IMR-90 (cell line): ENCODE measurements around the gene IL2RA. TPM values are rescaled to one million over a fixed set of nuclear protein-coding genes. Genes with fewer than 3 reads are reported as not detected.

Experiments
- ATAC-seq: fragments of 200-7000 bp; cut with Tn5 transposase; 2 replicates; pipeline ENCODE4 v1.9.1; 2020; ENCODE audit warnings: low read depth, mild to moderate bottlenecking, moderate library complexity
- BruUV-seq: library from RNA; stranded (reverse); fragments of 400-500 nt; replicated peaks from 2 replicates; lab custom pipeline; 2021; lab: Mats Ljungman, UMichigan
- CTCF ChIA-PET: fragments of 300-600 bp; formaldehyde crosslinking; extraction: SDS; loops from one replicate; lab custom pipeline; 2021; ENCODE audit warnings: antibody characterized with exemption; lab: Yijun Ruan, JAX
- POLR2A ChIA-PET: fragments of 300-600 bp; sonication (Branson Sonifier 250); formaldehyde crosslinking; loops from one replicate; lab custom pipeline; 2022; ENCODE audit warnings: antibody characterized with exemption; ENCODE audit not compliant: unreplicated experiment; lab: Charles Lee
- DNase-seq: peaks from one replicate; pipeline ENCODE4 v3.0.0; 2013
- H2AFZ ChIP-seq: replicated peaks from 2 replicates; pipeline ENCODE3; 2013; ENCODE audit warnings: low read length, mild to moderate bottlenecking; ENCODE audit not compliant: poor library complexity
- H2AK5ac ChIP-seq: 2 replicates; pipeline ENCODE4 v1.6.1; 2013; ENCODE audit warnings: low read depth, low read length, inconsistent platforms
- H2AK9ac ChIP-seq: replicated peaks from 2 replicates; pipeline ENCODE3; 2013; ENCODE audit warnings: mild to moderate bottlenecking, low read depth, low read length, moderate library complexity; ENCODE audit not compliant: poor library complexity
- H2BK120ac ChIP-seq: 2 replicates; pipeline ENCODE4 v1.6.1; 2013; ENCODE audit warnings: low read depth, low read length, inconsistent platforms
- H2BK15ac ChIP-seq: 3 replicates; pipeline ENCODE4 v1.6.1; 2013; ENCODE audit warnings: low read depth, low read length, inconsistent platforms
- H2BK20ac ChIP-seq: 2 replicates; pipeline ENCODE4 v1.6.1; 2013; ENCODE audit warnings: low read depth, mild to moderate bottlenecking, inconsistent platforms, low read length, moderate library complexity
- H2BK5ac ChIP-seq: 2 replicates; pipeline ENCODE4 v1.6.1; 2013; ENCODE audit warnings: mild to moderate bottlenecking, low read depth, low read length, inconsistent platforms; ENCODE audit not compliant: poor library complexity, severe bottlenecking
- H3K14ac ChIP-seq: replicated peaks from 2 replicates; pipeline ENCODE4 v1.6.1; 2013; ENCODE audit warnings: low read depth, low read length, inconsistent platforms
- H3K18ac ChIP-seq: 2 replicates; pipeline ENCODE4 v1.6.1; 2013; ENCODE audit warnings: low read depth, low read length, control low read depth
- H3K23ac ChIP-seq: 2 replicates; pipeline ENCODE4 v1.6.1; 2013; ENCODE audit warnings: low read depth, low read length, inconsistent platforms
- H3K27ac ChIP-seq: 2 replicates; pipeline ENCODE4 v1.5.1; 2013; ENCODE audit warnings: mild to moderate bottlenecking, control low read depth, low read length; ENCODE audit not compliant: insufficient read depth
- H3K27me3 ChIP-seq: 2 replicates; pipeline ENCODE4 v1.6.1; 2013; ENCODE audit warnings: low read length; ENCODE audit not compliant: control insufficient read depth, insufficient read depth
- H3K36me3 ChIP-seq: 2 replicates; pipeline ENCODE4 v1.6.1; 2013; ENCODE audit warnings: low read length, mixed read lengths; ENCODE audit not compliant: control insufficient read depth, insufficient read depth
- H3K4ac ChIP-seq: 2 replicates; pipeline ENCODE4 v1.6.1; 2013; ENCODE audit warnings: low read depth, low read length, inconsistent platforms
- H3K4me1 ChIP-seq: 2 replicates; pipeline ENCODE4 v1.6.1; 2013; ENCODE audit warnings: low read length, mixed read lengths; ENCODE audit not compliant: control insufficient read depth, insufficient read depth
- H3K4me2 ChIP-seq: 2 replicates; pipeline ENCODE4 v1.6.1; 2013; ENCODE audit warnings: low read depth, mild to moderate bottlenecking, control low read depth, low read length, moderate library complexity
- H3K4me3 ChIP-seq: 2 replicates; pipeline ENCODE4 v1.5.1; 2013; ENCODE audit warnings: low read depth, mild to moderate bottlenecking, control low read depth, low read length, moderate library complexity; ENCODE audit not compliant: insufficient read depth
- H3K56ac ChIP-seq: 2 replicates; pipeline ENCODE4 v1.6.1; 2013; ENCODE audit warnings: low read length, inconsistent platforms; ENCODE audit not compliant: insufficient read depth; ENCODE audit errors: extremely low read depth
- H3K79me1 ChIP-seq, 2 experiments: 2 replicates each; pipeline ENCODE4 v1.6.1; 2013; ENCODE audit warnings: low read length in 2 of 2, inconsistent platforms in 1 of 2, low read depth in 1 of 2
- H3K9ac ChIP-seq: 2 replicates; pipeline ENCODE4 v1.6.1; 2013; ENCODE audit warnings: low read depth, low read length, control low read depth
- H3K9me1 ChIP-seq: 2 replicates; pipeline ENCODE4 v1.6.1; 2013; ENCODE audit warnings: low read length, inconsistent platforms; ENCODE audit not compliant: insufficient read depth
- H3K9me3 ChIP-seq: 2 replicates; pipeline ENCODE4 v1.6.1; 2013; ENCODE audit warnings: low read length; ENCODE audit not compliant: control insufficient read depth, insufficient read depth
- H4K20me1 ChIP-seq: 2 replicates; pipeline ENCODE4 v1.6.1; 2013; ENCODE audit warnings: low read length, inconsistent platforms; ENCODE audit not compliant: insufficient read depth
- H4K5ac ChIP-seq: 2 replicates; pipeline ENCODE4 v1.6.1; 2013; ENCODE audit warnings: mild to moderate bottlenecking, low read depth, low read length, control low read depth
- H4K8ac ChIP-seq, 2 experiments: 2 replicates each; pipeline ENCODE4 v1.6.1; 2013; ENCODE audit warnings: low read depth in 2 of 2, low read length in 2 of 2, control low read depth in 1 of 2, inconsistent platforms in 1 of 2
- H4K91ac ChIP-seq: 2 replicates; pipeline ENCODE4 v1.6.1; 2013; ENCODE audit warnings: low read depth, low read length, inconsistent platforms; ENCODE audit not compliant: insufficient read depth
- CHD1 ChIP-seq: IDR thresholded peaks from 2 replicates; pipeline ENCODE4 v1.6.1; 2012; ENCODE audit warnings: low read depth, low read length, improper control_type of control experiment
- ELK1 ChIP-seq: fragments of 150-350 bp; IDR thresholded peaks from 2 replicates; pipeline ENCODE4 v1.6.1; 2016; ENCODE audit warnings: low read depth, mild to moderate bottlenecking, low read length, moderate library complexity, borderline replicate concordance
- FOS ChIP-seq: fragments of 150-350 bp; IDR thresholded peaks from 2 replicates; pipeline ENCODE4 v1.6.1; 2016; ENCODE audit warnings: low read depth, low read length
- MAZ ChIP-seq: IDR thresholded peaks from 2 replicates; pipeline ENCODE4 v1.6.1; 2012; ENCODE audit warnings: low read depth, mild to moderate bottlenecking, low read length, improper control_type of control experiment, moderate library complexity, borderline replicate concordance
- WGBS, 2 experiments: methylation state at CpG; one replicate each; pipeline versions ENCODE4 v1.1.5 to v1.1.7; 2013; ENCODE audit warnings: missing lambda C conversion rate in 2 of 2; ENCODE audit not compliant: insufficient read length in 1 of 2; ENCODE audit errors: extremely low coverage in 2 of 2; 5-methylcytosine and 5-hydroxymethylcytosine counted together
- dilution Hi-C: fragments of 300-500 bp; cut with HindIII; formaldehyde crosslinking; loops from one replicate; pipeline ENCODE4 v1.14.3; 2018; ENCODE audit warnings: low sequenced_read_pairs; ENCODE audit not compliant: unreplicated experiment
- in situ Hi-C: fragments of 300-500 bp; cut with MboI; formaldehyde crosslinking; loops from 3 replicates; pipeline ENCODE4 v1.14.3; 2019; ENCODE audit warnings: low sequenced_read_pairs, inconsistent platforms, mixed read lengths
- intact Hi-C: fragments of 100-400 bp; cut with micrococcal nuclease; formaldehyde crosslinking; loops from 2 replicates; pipeline ENCODE4 v1.10.0; 2022
- polyA plus RNA-seq, 3 experiments: library from polyadenylated mRNA; depleted of rRNA; stranded (reverse); fragments of >200 nt; gene quantifications; 2 replicates each; pipeline ENCODE4 v1.2.3, GENCODE V29; 2012; ENCODE audit warnings: low replicate concordance in 1 of 3
- total RNA-seq: library from RNA; depleted of rRNA; stranded (reverse); fragments of >200 nt; gene quantifications from 2 replicates; pipeline ENCODE4 v1.2.3, GENCODE V29; 2012

IL2RA gene
- total and polyA plus RNA-seq, 2 of the 4 experiments (the other 2 are of a cell fraction), result not detected

GRCh38 chr10:6023661-6024333 is 38.4 kb downstream of the IL2RA start:
- WGBS, 2 experiments, result 33% methylated on average over 2 of the region's 12 CpGs; no CpG with 5 or more reads in 1 of the 2 experiments
- CTCF ChIA-PET, result interaction anchor here (0.7 kb wide), 1 partner anchor 378 kb away, joined by 3 read pairs; no protein-coding TSS in a partner anchor
- in situ Hi-C loops, result no loop called here
- Histone ChIP-seq H3K79me1 (no peaks in the 10 kb centered on the region), H3K4me1 (no peaks in the 10 kb centered on the region; the same call in 1 of the 2 replicates), H2BK15ac (no peak overlapping the region), H2BK120ac (no peak overlapping the region), H3K14ac (no peak overlapping the region), H3K4ac (no peak overlapping the region), H2AK5ac (no peak overlapping the region), H3K18ac (no peak overlapping the region), H4K5ac (no peak overlapping the region), H2AFZ (no peak overlapping the region), H4K20me1 (no peaks in the 10 kb centered on the region), H2BK5ac (no peak overlapping the region), H2AK9ac (no peak overlapping the region), H3K9ac (no peak overlapping the region), H3K9me1 (no peaks in the 10 kb centered on the region; the same call in 1 of the 2 replicates), H3K27me3 (peaks cover 18% of the 10 kb centered on the region), H3K4me3 (no peak overlapping the region), H3K27ac (no peak overlapping the region), H3K9me3 (no peaks in the 10 kb centered on the region), H3K4me2 (no peak overlapping the region), H3K56ac (no peak overlapping the region), H2BK20ac (no peak overlapping the region), H4K91ac (no peak overlapping the region), H3K23ac (no peak overlapping the region), H3K36me3 (no peaks in the 10 kb centered on the region), H4K8ac (no peak overlapping the region)
- intact Hi-C loops, result no loop called here
- no TSS peak for BruUV-seq
- no peak for DNase-seq
- POLR2A ChIA-PET, result no interaction called here
- TF ChIP-seq ELK1, result no peak
- no peak for TF ChIP-seq CHD1
- no peak for TF ChIP-seq MAZ
- no peak for TF ChIP-seq FOS
- no peak for ATAC-seq
- dilution Hi-C loops, result no loop called here
